ENCODE data around the gene CDR2. TPM values are rescaled to one million over a fixed set of nuclear protein-coding genes. Genes with fewer than 3 reads are reported as not detected.

CDR2 gene
- total and polyA plus RNA-seq, 11 donors = 3.7 to 12.4 (median 6.0) TPM

GRCh38 chr16:22311520-22311919, 62.9 kb downstream of the CDR2 start:
- ATAC-seq (no peak), DNase-seq (no peak)
- TF ChIP-seq CTCF (IDR thresholded peaks at IDR 0.05) (no peak), POLR2A (IDR thresholded peaks at IDR 0.05) (no peak)
- Histone ChIP-seq H3K4me3 (no peak overlapping the region), H3K4me1 (no peaks in the 10 kb centered on the region), H3K27me3 (no peaks in the 10 kb centered on the region), H3K36me3 (peaks cover 0 to 100% (median 94%) of the 10 kb centered on the region in 9 donors), H3K27ac (no peak overlapping the region), H3K9me3 (no peaks in the 10 kb centered on the region)
- intact Hi-C loops (cut with DNase I) = loop anchor here in 2 of 10 donors (10.0 kb wide), 2 partner anchors 63 to 1157 kb away; partner anchors contain the start of genes CDR2 (in 1 of the 2), DNAH3 (in 1 of the 2) and LDAF1 (in 1 of the 2)
- WGBS, 4 donors = 94 to 97% (median 96%) methylated on average over 4 of the region's 4 CpGs

GRCh38 chr16:22308824-22309520, 65.4 kb downstream of the CDR2 start:
- no peak overlapping the region for H3K4me3 ChIP-seq
- H3K27me3 ChIP-seq = no peaks in the 10 kb centered on the region
- WGBS, 4 donors = 95 to 98% (median 97%) methylated on average over 22 to 24 of the region's 24 CpGs
- intact Hi-C loops (cut with DNase I) = loop anchor here in 1 of 10 donors (10.0 kb wide), 1 partner anchor 304 kb away; the partner anchor contains the start of genes MOSMO and PDZD9
- TF ChIP-seq CTCF (IDR thresholded peaks at IDR 0.05) (no peak), POLR2A (IDR thresholded peaks at IDR 0.05) (no peak)
- no peak overlapping the region for H3K27ac ChIP-seq
- no peaks in the 10 kb centered on the region for H3K9me3 ChIP-seq
- no peaks in the 10 kb centered on the region for H3K4me1 ChIP-seq
- H3K36me3 ChIP-seq = peaks cover 0 to 100% (median 92%) of the 10 kb centered on the region in 9 donors
- DNase-seq (no peak), ATAC-seq (no peak)

- ATAC-seq (no peak), DNase-seq (no peak)
- intact Hi-C loops (cut with DNase I) = loop anchor here in 1 of 10 donors (10.0 kb wide), 1 partner anchor 303 kb away; the partner anchor contains the start of genes MOSMO and PDZD9
- TF ChIP-seq POLR2A (IDR thresholded peaks at IDR 0.05) = no peak
- Histone ChIP-seq H3K36me3 (peaks cover 0 to 99% (median 91%) of the 10 kb centered on the region in 9 donors), H3K27ac (no peak overlapping the region), H3K4me3 (no peak overlapping the region), H3K9me3 (no peaks in the 10 kb centered on the region), H3K4me1 (no peaks in the 10 kb centered on the region), H3K27me3 (no peaks in the 10 kb centered on the region)
- 92 to 96% (median 93%) methylated on average over 10 of the region's 10 CpGs for WGBS, 4 donors
Observed at GRCh38 chr16:22307838-22308237, 66.6 kb downstream of the CDR2 start.

GRCh38 chr16:22306788-22307187, 67.6 kb downstream of the CDR2 start:
- H3K27ac ChIP-seq = no peak overlapping the region
- H3K27me3 ChIP-seq = no peaks in the 10 kb centered on the region
- 90 to 97% (median 94%) methylated on average over 7 to 9 of the region's 9 CpGs for WGBS, 4 donors
- no peak overlapping the region for H3K4me3 ChIP-seq
- no peaks in the 10 kb centered on the region for H3K4me1 ChIP-seq
- intact Hi-C loops (cut with DNase I) = loop anchor here in 1 of 10 donors (10.0 kb wide), 1 partner anchor 302 kb away; the partner anchor contains the start of genes MOSMO and PDZD9
- DNase-seq (no peak), ATAC-seq (no peak)
- TF ChIP-seq CTCF (IDR thresholded peaks at IDR 0.05) (no peak), POLR2A (IDR thresholded peaks at IDR 0.05) (no peak)
- peaks cover 0 to 98% (median 88%) of the 10 kb centered on the region in 9 donors for H3K36me3 ChIP-seq
- no peaks in the 10 kb centered on the region for H3K9me3 ChIP-seq

Measured in heart left ventricle (tissue), 16 donors.